Measurements from ENCODE around the gene XYLT1.

Gene XYLT1

DNA sequence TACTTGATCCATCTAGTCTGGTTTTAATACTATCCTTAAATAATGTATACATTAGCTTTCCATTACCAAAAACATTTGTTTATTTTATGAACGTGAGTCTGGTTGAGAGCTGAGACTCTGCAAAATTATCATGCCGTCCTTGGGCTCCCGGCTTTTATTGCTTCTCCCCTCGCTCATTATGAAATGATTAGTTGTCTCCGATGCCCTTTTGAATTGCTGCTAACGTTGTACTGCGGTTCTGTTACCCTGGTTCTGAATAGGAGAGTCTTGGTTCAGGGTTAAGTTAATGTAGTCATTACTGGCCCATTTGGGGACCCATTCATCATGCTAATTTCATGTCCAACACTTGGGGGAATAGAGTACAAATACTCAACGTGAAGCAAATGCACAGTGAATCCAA is 12.8 kb downstream of the XYLT1 start:
- H3K36me3 ChIP-seq (ENCODE audit: insufficient read depth): no peaks in the 10 kb centered on the region
- H3K4me2 ChIP-seq: no peak overlapping the region
- H2AFZ ChIP-seq (ENCODE audit: low read depth): no peak overlapping the region

DNA sequence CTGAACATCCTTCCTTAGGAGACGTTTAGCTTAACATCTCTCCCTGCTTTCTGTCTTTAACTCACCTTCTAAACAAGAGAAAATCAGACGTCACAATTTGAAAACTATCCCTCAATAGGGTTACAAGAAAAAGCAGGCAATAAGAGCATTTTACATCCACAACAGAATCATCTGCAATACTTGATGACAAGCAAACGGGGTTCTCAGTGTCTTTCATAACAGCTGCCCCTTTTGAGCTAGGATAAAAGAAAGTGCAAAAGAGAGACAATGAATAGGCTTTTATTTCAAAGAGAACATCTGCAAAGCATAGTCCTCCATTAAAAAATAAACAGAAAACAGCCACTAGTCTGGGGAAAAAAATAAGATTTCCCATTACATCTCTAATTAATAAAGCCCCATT is 13.2 kb downstream of the XYLT1 start:
- Histone ChIP-seq H3K27me3 (ENCODE audit: insufficient read depth, low read depth) (no peaks in the 10 kb centered on the region), H3K79me2 (ENCODE audit: insufficient read depth, low read depth) (peaks cover 32% of the 10 kb centered on the region), H4K20me1 (ENCODE audit: insufficient read depth) (no peaks in the 10 kb centered on the region), H3K36me3 (ENCODE audit: insufficient read depth) (no peaks in the 10 kb centered on the region), H3K27ac (no peak overlapping the region), H3K9ac (no peak overlapping the region), H3K4me1 (ENCODE audit: low read depth, poor library complexity, severe bottlenecking) (peaks cover 21% of the 10 kb centered on the region), H3K4me3 (IDR thresholded peaks at IDR 0.05; ENCODE audit: insufficient read depth, low read depth, low read length) (no peak overlapping the region), H3K4me2 (no peak overlapping the region), H2AFZ (ENCODE audit: low read depth) (no peak overlapping the region)
- TF ChIP-seq, protein P1, sequence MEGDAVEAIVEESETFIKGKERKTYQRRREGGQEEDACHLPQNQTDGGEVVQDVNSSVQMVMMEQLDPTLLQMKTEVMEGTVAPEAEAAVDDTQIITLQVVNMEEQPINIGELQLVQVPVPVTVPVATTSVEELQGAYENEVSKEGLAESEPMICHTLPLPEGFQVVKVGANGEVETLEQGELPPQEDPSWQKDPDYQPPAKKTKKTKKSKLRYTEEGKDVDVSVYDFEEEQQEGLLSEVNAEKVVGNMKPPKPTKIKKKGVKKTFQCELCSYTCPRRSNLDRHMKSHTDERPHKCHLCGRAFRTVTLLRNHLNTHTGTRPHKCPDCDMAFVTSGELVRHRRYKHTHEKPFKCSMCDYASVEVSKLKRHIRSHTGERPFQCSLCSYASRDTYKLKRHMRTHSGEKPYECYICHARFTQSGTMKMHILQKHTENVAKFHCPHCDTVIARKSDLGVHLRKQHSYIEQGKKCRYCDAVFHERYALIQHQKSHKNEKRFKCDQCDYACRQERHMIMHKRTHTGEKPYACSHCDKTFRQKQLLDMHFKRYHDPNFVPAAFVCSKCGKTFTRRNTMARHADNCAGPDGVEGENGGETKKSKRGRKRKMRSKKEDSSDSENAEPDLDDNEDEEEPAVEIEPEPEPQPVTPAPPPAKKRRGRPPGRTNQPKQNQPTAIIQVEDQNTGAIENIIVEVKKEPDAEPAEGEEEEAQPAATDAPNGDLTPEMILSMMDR (conservative IDR thresholded peaks at IDR 0.05; ENCODE audit: low read depth, low read length): no peak

More for the DNA sequence above, 12.8 kb downstream of the XYLT1 start:
- Histone ChIP-seq H3K27ac (no peak overlapping the region), H3K4me3 (IDR thresholded peaks at IDR 0.05; ENCODE audit: insufficient read depth, low read depth, low read length) (no peak overlapping the region), H3K9ac (no peak overlapping the region), H3K4me1 (ENCODE audit: low read depth, poor library complexity, severe bottlenecking) (peaks cover 26% of the 10 kb centered on the region), H4K20me1 (ENCODE audit: insufficient read depth) (no peaks in the 10 kb centered on the region), H3K79me2 (ENCODE audit: insufficient read depth, low read depth) (peaks cover 32% of the 10 kb centered on the region), H3K27me3 (ENCODE audit: insufficient read depth, low read depth) (no peaks in the 10 kb centered on the region)
- TF ChIP-seq, protein P1 (conservative IDR thresholded peaks at IDR 0.05; ENCODE audit: low read depth, low read length): no peak

DNA sequence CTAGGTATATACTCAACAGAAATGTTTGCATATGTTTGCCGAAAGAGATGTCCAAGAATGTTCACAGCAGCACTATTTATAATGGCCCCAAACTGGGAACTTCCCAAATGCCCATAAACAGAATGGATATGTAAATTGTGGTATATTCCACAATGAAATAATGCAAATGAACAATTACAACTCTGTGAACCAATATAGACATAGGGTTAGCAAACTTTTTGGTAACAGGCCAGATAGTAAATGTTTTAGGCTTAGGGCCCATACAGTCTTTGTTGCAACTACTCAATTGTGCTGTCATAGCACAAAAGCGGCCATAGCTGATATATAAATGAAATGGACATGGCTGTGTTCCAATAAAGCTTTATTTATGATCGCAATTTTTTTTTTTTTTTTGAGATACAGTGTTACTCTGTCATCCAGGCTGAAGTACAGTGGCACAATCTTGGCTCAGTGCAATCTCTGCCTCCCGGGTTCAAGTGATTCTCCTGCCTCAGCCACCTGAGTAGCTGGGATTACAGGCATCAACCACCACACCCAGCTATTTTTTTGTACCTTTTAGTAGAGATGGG is 16.5 kb downstream of the XYLT1 start:
- Histone ChIP-seq H3K36me3 (ENCODE audit: insufficient read depth) (no peaks in the 10 kb centered on the region), H3K4me2 (no peak overlapping the region), H3K79me2 (ENCODE audit: insufficient read depth, low read depth) (peaks cover 9% of the 10 kb centered on the region; the same call in 1 of the 2 replicates), H3K4me1 (ENCODE audit: low read depth, poor library complexity, severe bottlenecking) (no peaks in the 10 kb centered on the region), H3K27me3 (ENCODE audit: insufficient read depth, low read depth) (no peaks in the 10 kb centered on the region), H3K4me3 (IDR thresholded peaks at IDR 0.05; ENCODE audit: insufficient read depth, low read depth, low read length) (no peak overlapping the region), H3K9ac (no peak overlapping the region), H3K27ac (no peak overlapping the region), H4K20me1 (ENCODE audit: insufficient read depth) (no peaks in the 10 kb centered on the region), H2AFZ (ENCODE audit: low read depth) (no peak overlapping the region)
- TF ChIP-seq, protein P1 (conservative IDR thresholded peaks at IDR 0.05; ENCODE audit: low read depth, low read length): no peak

DNA sequence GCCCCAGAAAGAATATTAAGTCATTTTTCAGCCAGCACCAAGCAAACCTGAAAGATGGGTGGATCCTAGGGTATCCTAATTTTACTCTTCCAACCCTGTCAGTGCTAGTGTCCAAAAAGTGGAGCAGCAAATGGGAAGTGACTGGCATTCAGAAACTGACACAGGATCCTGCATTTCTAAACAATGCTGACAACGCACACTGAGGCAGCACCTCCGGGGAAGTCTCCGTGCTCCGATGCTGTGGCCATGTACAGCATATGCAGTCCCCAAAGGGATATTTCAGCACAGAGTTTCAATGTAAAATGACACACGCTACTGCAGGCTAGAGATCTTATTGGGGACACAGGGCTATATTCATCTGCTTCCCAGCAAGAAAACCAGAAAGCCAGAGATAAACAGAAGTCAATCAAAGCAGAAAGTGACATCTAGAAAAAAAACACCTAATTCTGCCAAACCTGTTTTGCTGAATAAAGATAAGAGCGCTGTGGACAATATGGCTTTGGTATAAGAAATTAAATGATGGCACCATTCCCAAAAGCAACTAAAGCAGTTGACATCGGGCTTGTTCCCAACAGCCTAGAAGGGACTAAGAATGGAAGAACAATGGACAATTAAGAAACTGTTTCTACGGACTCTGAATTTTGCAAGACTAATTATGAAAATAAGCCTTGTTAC is 17.3 kb downstream of the XYLT1 start:
- Histone ChIP-seq H3K4me1 (ENCODE audit: low read depth, poor library complexity, severe bottlenecking) (no peaks in the 10 kb centered on the region), H3K27ac (no peak overlapping the region), H4K20me1 (ENCODE audit: insufficient read depth) (no peaks in the 10 kb centered on the region), H3K27me3 (ENCODE audit: insufficient read depth, low read depth) (no peaks in the 10 kb centered on the region), H3K36me3 (ENCODE audit: insufficient read depth) (no peaks in the 10 kb centered on the region), H2AFZ (ENCODE audit: low read depth) (no peak overlapping the region), H3K9ac (no peak overlapping the region), H3K4me2 (no peak overlapping the region), H3K4me3 (IDR thresholded peaks at IDR 0.05; ENCODE audit: insufficient read depth, low read depth, low read length) (no peak overlapping the region), H3K79me2 (ENCODE audit: insufficient read depth, low read depth) (0 out of 2 replicates have a peak, but pooled peaks cover 5% of the 10 kb centered on the region)
- TF ChIP-seq, protein P1 (conservative IDR thresholded peaks at IDR 0.05; ENCODE audit: low read depth, low read length): no peak
